Transverse colon (tissue), 4 donors: Measurements from ENCODE around the gene KHDRBS2. TPM values are rescaled to one million over a fixed set of nuclear protein-coding genes. Genes with fewer than 3 reads are reported as not detected.
"Not testable (repeated sequence)": the region's sequence is repeated elsewhere in the genome, so short reads cannot be mapped to it uniquely, and the experiment has no call there.

ENCODE experiments used
- DNase-seq: peaks from one replicate; pipeline ENCODE4 v3.0.0-alpha.2; 2019
- H3K27ac ChIP-seq, 4 donors: fragments of 200-600 bp; sonication (generic); 2 replicates each; pipeline ENCODE4 v1.5.1; 2016 to 2018; ENCODE audit warnings: inconsistent platforms in 4 of 4
- H3K27me3 ChIP-seq: fragments of 200-600 bp; sonication (generic); 2 replicates; pipeline ENCODE4 v1.5.1; 2017; ENCODE audit warnings: inconsistent platforms
- H3K36me3 ChIP-seq, 4 donors: fragments of 200-600 bp; sonication (generic); 2 replicates each; pipeline ENCODE4 v1.5.1; 2017 to 2019; ENCODE audit warnings: inconsistent platforms in 4 of 4
- H3K4me1 ChIP-seq, 4 donors: fragments of 200-600 bp; sonication (generic); 2 replicates each; pipeline ENCODE4 v1.5.1; 2017 to 2020; ENCODE audit warnings: inconsistent platforms in 4 of 4
- H3K4me3 ChIP-seq, 4 donors: fragments of 200-600 bp; sonication (generic); 1 replicate in 1 of 4; 2 replicates in 3 of 4; pipeline versions ENCODE4 v1.5.1 to v1.6.1; 2017 to 2019; ENCODE audit warnings: inconsistent platforms in 4 of 4
- H3K9me3 ChIP-seq, 2 donors: fragments of 200-600 bp; sonication (generic); 2 replicates each; pipeline ENCODE4 v1.5.1; 2017 to 2019; ENCODE audit warnings: inconsistent platforms in 2 of 2
- CTCF ChIP-seq, 5 experiments: fragments of 200-600 bp in 3 of 5; fragments of 450-650 bp in 2 of 5; sonication (generic) in 3 of 5; IDR thresholded peaks; 1 replicate in 2 of 5; 2 replicates in 3 of 5; pipeline ENCODE4 v1.5.1; 2016 to 2017; ENCODE audit warnings: antibody characterized with exemption in 5 of 5, inconsistent platforms in 3 of 5, mild to moderate bottlenecking in 2 of 5, moderate library complexity in 1 of 5
- EP300 ChIP-seq: sonication (generic); formaldehyde crosslinking; IDR thresholded peaks from one replicate; pipeline ENCODE4 v1.6.1; 2017; ENCODE audit warnings: antibody characterized with exemption, low read depth
- POLR2A ChIP-seq: fragments of 450-650 bp; IDR thresholded peaks from one replicate; pipeline ENCODE4 v1.6.1; 2016; ENCODE audit warnings: antibody characterized with exemption, mild to moderate bottlenecking, moderate library complexity
- POLR2AphosphoS5 ChIP-seq, 3 donors: sonication (generic); formaldehyde crosslinking; IDR thresholded peaks; one replicate each; pipeline ENCODE4 v1.6.1; 2016; ENCODE audit warnings: antibody characterized with exemption in 3 of 3
- WGBS, 2 donors: methylation state at CpG; one replicate each; pipeline ENCODE4 v1.1.5; 2018; ENCODE audit warnings: low coverage in 1 of 2; 5-methylcytosine and 5-hydroxymethylcytosine counted together
- in situ Hi-C, 4 donors: fragments of 200-750 bp; cut with MboI; loops; one replicate each; pipeline versions ENCODE4 v1.15.0 to v1.15.1; 2017; ENCODE audit warnings: low sequenced_read_pairs in 3 of 4, low pct_ligation_motif_present in 1 of 4, low pct_unique_long_range_greater_than_20kb in 1 of 4
- intact Hi-C: fragments of 100-400 bp; cut with DNase I; formaldehyde crosslinking; loops from one replicate; pipeline ENCODE4 v1.15.1; 2023; ENCODE audit warnings: low total_unique reads
- total RNA-seq, 4 donors: library from RNA; depleted of rRNA; stranded (reverse); fragments of >200 nt; gene quantifications; one replicate each; pipeline ENCODE4 v1.1.0, GENCODE V29; 2016

KHDRBS2 gene
- total RNA-seq, 4 donors from 2014 or later, result 1.6 to 4.5 (median 2.5) TPM

- Histone ChIP-seq H3K4me1 (no peaks in the 10 kb centered on the region), H3K4me3 (no peak overlapping the region), H3K36me3 (no peaks in the 10 kb centered on the region), H3K9me3 (no peaks in the 10 kb centered on the region), H3K27me3 (no peaks in the 10 kb centered on the region), H3K27ac (no peak overlapping the region)
- TF ChIP-seq EP300 (no peak), POLR2AphosphoS5 (IDR thresholded peaks at IDR 0.05) (no peak), CTCF (IDR thresholded peaks at IDR 0.05) (no peak), POLR2A (no peak)
- WGBS, 2 donors, result 76 to 85% methylated on average over 1 of the region's 1 CpG
- DNase-seq, result no peak
- in situ Hi-C loops (no loop called here), intact Hi-C loops (no loop called here)
These were observed 498.0 kb downstream of the KHDRBS2 start for GRCh38 chr6:61787998-61788397.

- H3K27ac ChIP-seq, intact Hi-C loops, H3K36me3 ChIP-seq, H3K4me3 ChIP-seq, H3K4me1 ChIP-seq, H3K9me3 ChIP-seq, DNase-seq, H3K27me3 ChIP-seq, in situ Hi-C loops: not testable (repeated sequence)
- WGBS, 2 donors, result 92% methylated on average over 11 of the region's 11 CpGs; no CpG with 5 or more reads in 1 of the 2 donors
These were observed 516.6 kb downstream of the KHDRBS2 start for GRCh38 chr6:61769446-61769845.

- no peaks in the 10 kb centered on the region for H3K27me3 ChIP-seq
- H3K9me3 ChIP-seq, result no peaks in the 10 kb centered on the region
- H3K4me3 ChIP-seq, result no peak overlapping the region
- in situ Hi-C loops (no loop called here), intact Hi-C loops (no loop called here)
- WGBS, 2 donors, result 50 to 88% methylated on average over 1 of the region's 1 CpG
- H3K27ac ChIP-seq, result no peak overlapping the region
- TF ChIP-seq CTCF (IDR thresholded peaks at IDR 0.05) (no peak), EP300 (no peak), POLR2AphosphoS5 (IDR thresholded peaks at IDR 0.05) (no peak), POLR2A (no peak)
- no peaks in the 10 kb centered on the region for H3K4me1 ChIP-seq
- no peaks in the 10 kb centered on the region for H3K36me3 ChIP-seq
- DNase-seq, result no peak
These were observed 530.3 kb downstream of the KHDRBS2 start for GRCh38 chr6:61755739-61756138.

- Histone ChIP-seq H3K27ac (no peak overlapping the region), H3K27me3 (no peaks in the 10 kb centered on the region), H3K4me1 (no peaks in the 10 kb centered on the region), H3K9me3 (no peaks in the 10 kb centered on the region), H3K36me3 (no peaks in the 10 kb centered on the region), H3K4me3 (no peak overlapping the region)
- TF ChIP-seq POLR2A (no peak), POLR2AphosphoS5 (IDR thresholded peaks at IDR 0.05) (no peak), EP300 (no peak), CTCF (IDR thresholded peaks at IDR 0.05) (no peak)
- no peak for DNase-seq
- 55 to 70% methylated on average over 3 of the region's 3 CpGs for WGBS, 2 donors
- intact Hi-C loops (no loop called here), in situ Hi-C loops (no loop called here)
These were observed 534.0 kb downstream of the KHDRBS2 start for GRCh38 chr6:61751986-61752385.

- Histone ChIP-seq H3K4me3 (no peak overlapping the region), H3K27ac (no peak overlapping the region), H3K27me3 (no peaks in the 10 kb centered on the region), H3K4me1 (no peaks in the 10 kb centered on the region), H3K9me3 (no peaks in the 10 kb centered on the region), H3K36me3 (no peaks in the 10 kb centered on the region)
- no peak for DNase-seq
- intact Hi-C loops (no loop called here), in situ Hi-C loops (no loop called here)
- TF ChIP-seq EP300 (no peak), CTCF (IDR thresholded peaks at IDR 0.05) (no peak), POLR2A (no peak), POLR2AphosphoS5 (IDR thresholded peaks at IDR 0.05) (no peak)
- 70 to 91% methylated on average over 5 of the region's 5 CpGs for WGBS, 2 donors
These were observed 540.0 kb downstream of the KHDRBS2 start for GRCh38 chr6:61745994-61746393.
